NB4 (cell line): ENCODE data around the gene CELF4.

ENCODE experiments used
- POLR2A ChIP-seq: IDR thresholded peaks from 2 replicates; pipeline ENCODE4 v1.6.1; 2011; ENCODE audit warnings: mild to moderate bottlenecking; ENCODE audit not compliant: insufficient read length; ENCODE audit errors: extremely low read depth
- TF ChIP-seq, protein P1 (sequence below): IDR thresholded peaks from one replicate; pipeline ENCODE4 v1.5.1; 2012; ENCODE audit warnings: low read depth, low read length

- TF ChIP-seq, protein P1, sequence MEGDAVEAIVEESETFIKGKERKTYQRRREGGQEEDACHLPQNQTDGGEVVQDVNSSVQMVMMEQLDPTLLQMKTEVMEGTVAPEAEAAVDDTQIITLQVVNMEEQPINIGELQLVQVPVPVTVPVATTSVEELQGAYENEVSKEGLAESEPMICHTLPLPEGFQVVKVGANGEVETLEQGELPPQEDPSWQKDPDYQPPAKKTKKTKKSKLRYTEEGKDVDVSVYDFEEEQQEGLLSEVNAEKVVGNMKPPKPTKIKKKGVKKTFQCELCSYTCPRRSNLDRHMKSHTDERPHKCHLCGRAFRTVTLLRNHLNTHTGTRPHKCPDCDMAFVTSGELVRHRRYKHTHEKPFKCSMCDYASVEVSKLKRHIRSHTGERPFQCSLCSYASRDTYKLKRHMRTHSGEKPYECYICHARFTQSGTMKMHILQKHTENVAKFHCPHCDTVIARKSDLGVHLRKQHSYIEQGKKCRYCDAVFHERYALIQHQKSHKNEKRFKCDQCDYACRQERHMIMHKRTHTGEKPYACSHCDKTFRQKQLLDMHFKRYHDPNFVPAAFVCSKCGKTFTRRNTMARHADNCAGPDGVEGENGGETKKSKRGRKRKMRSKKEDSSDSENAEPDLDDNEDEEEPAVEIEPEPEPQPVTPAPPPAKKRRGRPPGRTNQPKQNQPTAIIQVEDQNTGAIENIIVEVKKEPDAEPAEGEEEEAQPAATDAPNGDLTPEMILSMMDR: no peak
- TF ChIP-seq POLR2A: no peak
Observed at GRCh38 chr18:37341473-37342086, 224.0 kb downstream of the CELF4 start.
